PC-3 (cell line): Measurements from ENCODE around the gene PPARD.

Source experiments
- EZH2 ChIP-seq: fragments of 300-600 bp; sonication (generic); IDR thresholded peaks from one replicate; pipeline ENCODE4 v1.6.1; 2017; ENCODE audit warnings: antibody characterized with exemption, mild to moderate bottlenecking, low read length; ENCODE audit not compliant: unreplicated experiment
- EZH2phosphoT487 ChIP-seq: fragments of 300-600 bp; sonication (generic); IDR thresholded peaks from 2 replicates; pipeline ENCODE4 v1.6.1; 2018; ENCODE audit warnings: mild to moderate bottlenecking, antibody characterized with exemption, low read length, borderline replicate concordance
- TF ChIP-seq, protein P1 (sequence below): fragments of 300-600 bp; sonication (generic); conservative IDR thresholded peaks from 2 replicates; pipeline ENCODE4 v1.5.1; 2017; ENCODE audit warnings: antibody characterized with exemption, low read depth, mild to moderate bottlenecking, low read length

DNA sequence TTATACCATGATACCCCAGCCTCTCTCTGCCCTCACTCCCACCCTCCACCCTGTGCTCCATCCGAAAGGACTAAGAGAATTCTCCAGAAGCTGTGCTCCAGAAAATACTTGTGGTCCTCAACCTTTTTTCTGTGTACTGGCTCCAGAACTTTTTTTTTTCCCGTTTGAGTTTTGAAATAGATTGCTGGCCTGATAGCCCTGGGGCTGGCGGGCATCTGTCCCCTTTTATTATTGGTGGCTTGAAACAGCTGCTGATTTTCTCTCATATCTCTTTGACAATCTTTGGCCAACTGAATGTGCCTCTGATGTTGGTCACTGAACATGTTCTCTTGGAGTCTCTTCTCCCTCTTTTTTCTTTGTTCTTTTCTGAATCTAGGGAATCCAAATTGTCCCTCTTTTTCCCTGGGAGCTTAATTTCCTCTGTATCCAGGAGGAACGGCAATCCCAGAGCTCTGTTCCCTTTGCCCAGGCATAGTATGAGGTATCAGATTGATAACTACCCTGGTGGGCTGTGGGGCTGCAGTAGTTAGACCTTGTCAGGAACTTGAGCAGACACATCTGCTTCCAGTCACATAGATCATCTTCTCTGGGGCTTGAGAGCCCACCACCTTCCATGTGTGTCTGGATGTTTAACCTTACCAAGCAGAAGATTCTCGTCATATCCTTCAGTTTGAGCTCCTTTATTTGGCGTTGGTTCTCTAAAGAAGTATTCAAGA lies 1.6 kb downstream of the PPARD start:
- TF ChIP-seq, protein P1, sequence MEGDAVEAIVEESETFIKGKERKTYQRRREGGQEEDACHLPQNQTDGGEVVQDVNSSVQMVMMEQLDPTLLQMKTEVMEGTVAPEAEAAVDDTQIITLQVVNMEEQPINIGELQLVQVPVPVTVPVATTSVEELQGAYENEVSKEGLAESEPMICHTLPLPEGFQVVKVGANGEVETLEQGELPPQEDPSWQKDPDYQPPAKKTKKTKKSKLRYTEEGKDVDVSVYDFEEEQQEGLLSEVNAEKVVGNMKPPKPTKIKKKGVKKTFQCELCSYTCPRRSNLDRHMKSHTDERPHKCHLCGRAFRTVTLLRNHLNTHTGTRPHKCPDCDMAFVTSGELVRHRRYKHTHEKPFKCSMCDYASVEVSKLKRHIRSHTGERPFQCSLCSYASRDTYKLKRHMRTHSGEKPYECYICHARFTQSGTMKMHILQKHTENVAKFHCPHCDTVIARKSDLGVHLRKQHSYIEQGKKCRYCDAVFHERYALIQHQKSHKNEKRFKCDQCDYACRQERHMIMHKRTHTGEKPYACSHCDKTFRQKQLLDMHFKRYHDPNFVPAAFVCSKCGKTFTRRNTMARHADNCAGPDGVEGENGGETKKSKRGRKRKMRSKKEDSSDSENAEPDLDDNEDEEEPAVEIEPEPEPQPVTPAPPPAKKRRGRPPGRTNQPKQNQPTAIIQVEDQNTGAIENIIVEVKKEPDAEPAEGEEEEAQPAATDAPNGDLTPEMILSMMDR: no peak
- TF ChIP-seq EZH2 (no peak), EZH2phosphoT487 (no peak)
